DOHH2 (cell line): ENCODE results near the gene PAPPA.

Experiments used
- EZH2phosphoT487 ChIP-seq: fragments of 200-600 bp; sonication (generic); IDR thresholded peaks from 2 replicates; pipeline ENCODE4 v1.6.1; 2017; ENCODE audit warnings: borderline replicate concordance, mild to moderate bottlenecking, antibody characterized with exemption, low read length, moderate library complexity, mixed read lengths
- TF ChIP-seq, protein P1 (sequence below): fragments of 200-600 bp; sonication (generic); IDR thresholded peaks from one replicate; pipeline ENCODE4 v1.5.1; 2014; ENCODE audit warnings: antibody characterized with exemption, mild to moderate bottlenecking, low read depth, low read length; ENCODE audit not compliant: poor library complexity, severe bottlenecking

DNA sequence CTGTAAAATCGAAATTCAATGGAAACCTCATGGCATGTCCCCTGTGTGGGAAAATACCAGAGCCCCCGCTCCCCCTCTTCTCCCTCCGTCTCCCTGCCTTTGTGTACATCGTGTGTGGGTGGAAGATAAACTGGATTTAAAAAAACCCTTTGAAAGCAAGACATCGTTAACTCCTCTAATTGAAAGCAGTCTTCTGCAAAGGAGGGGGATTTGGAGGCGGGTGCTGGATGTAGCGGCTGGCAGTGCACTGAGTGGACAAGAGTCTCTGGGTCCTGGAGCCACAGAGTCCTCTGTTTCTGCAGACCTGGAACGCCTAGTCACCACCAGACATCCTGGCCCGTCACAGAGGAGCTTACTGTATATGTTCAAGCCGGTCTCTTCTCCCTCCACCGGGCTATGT lies 169.4 kb downstream of the PAPPA start:
- no peak for TF ChIP-seq EZH2phosphoT487
- TF ChIP-seq, protein P1, sequence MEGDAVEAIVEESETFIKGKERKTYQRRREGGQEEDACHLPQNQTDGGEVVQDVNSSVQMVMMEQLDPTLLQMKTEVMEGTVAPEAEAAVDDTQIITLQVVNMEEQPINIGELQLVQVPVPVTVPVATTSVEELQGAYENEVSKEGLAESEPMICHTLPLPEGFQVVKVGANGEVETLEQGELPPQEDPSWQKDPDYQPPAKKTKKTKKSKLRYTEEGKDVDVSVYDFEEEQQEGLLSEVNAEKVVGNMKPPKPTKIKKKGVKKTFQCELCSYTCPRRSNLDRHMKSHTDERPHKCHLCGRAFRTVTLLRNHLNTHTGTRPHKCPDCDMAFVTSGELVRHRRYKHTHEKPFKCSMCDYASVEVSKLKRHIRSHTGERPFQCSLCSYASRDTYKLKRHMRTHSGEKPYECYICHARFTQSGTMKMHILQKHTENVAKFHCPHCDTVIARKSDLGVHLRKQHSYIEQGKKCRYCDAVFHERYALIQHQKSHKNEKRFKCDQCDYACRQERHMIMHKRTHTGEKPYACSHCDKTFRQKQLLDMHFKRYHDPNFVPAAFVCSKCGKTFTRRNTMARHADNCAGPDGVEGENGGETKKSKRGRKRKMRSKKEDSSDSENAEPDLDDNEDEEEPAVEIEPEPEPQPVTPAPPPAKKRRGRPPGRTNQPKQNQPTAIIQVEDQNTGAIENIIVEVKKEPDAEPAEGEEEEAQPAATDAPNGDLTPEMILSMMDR: no peak
